ENCODE data around the gene NAV2.

Gene NAV2

GRCh38 chr11:20066783-20067156 is 354.1 kb downstream of the NAV2 start:
- Histone ChIP-seq H3K36me3 (ENCODE audit: insufficient read depth, low read length) (no peaks in the 10 kb centered on the region), H3K79me2 (ENCODE audit: insufficient read depth, low read length) (no peaks in the 10 kb centered on the region), H3K27me3 (ENCODE audit: insufficient read depth, low read length, poor library complexity) (no peaks in the 10 kb centered on the region), H3K9ac (ENCODE audit: low read depth, low read length) (no peak overlapping the region), H3K4me1 (ENCODE audit: insufficient read depth, low read length) (no peaks in the 10 kb centered on the region), H3K9me3 (ENCODE audit: insufficient read depth, low read length, severe bottlenecking) (no peaks in the 10 kb centered on the region), H3K4me2 (ENCODE audit: insufficient read depth, low read length) (no peak overlapping the region), H3K4me3 (ENCODE audit: low read depth in 1 of 2, low read length in 2 of 2) (no peak overlapping the region), H2AFZ (ENCODE audit: low read depth, low read length) (no peak overlapping the region), H4K20me1 (ENCODE audit: insufficient read depth, low read length) (no peaks in the 10 kb centered on the region), H3K27ac (ENCODE audit: low read length) (no peak overlapping the region)
- DNase-seq (no peak), ATAC-seq (ENCODE audit: insufficient read depth, low read depth) (no peak)
- TF ChIP-seq CTCF (IDR thresholded peaks at IDR 0.05; ENCODE audit: borderline replicate concordance, extremely low read depth, low read length, poor library complexity, severe bottlenecking): no peak

GRCh38 chr11:20067665-20068064 is 355.0 kb downstream of the NAV2 start:
- Histone ChIP-seq H3K4me3 (ENCODE audit: low read depth in 1 of 2, low read length in 2 of 2) (no peak overlapping the region), H3K36me3 (ENCODE audit: insufficient read depth, low read length) (no peaks in the 10 kb centered on the region), H3K9me3 (ENCODE audit: insufficient read depth, low read length, severe bottlenecking) (no peaks in the 10 kb centered on the region), H4K20me1 (ENCODE audit: insufficient read depth, low read length) (no peaks in the 10 kb centered on the region), H3K79me2 (ENCODE audit: insufficient read depth, low read length) (no peaks in the 10 kb centered on the region), H3K4me1 (ENCODE audit: insufficient read depth, low read length) (no peaks in the 10 kb centered on the region), H3K27me3 (ENCODE audit: insufficient read depth, low read length, poor library complexity) (no peaks in the 10 kb centered on the region), H2AFZ (ENCODE audit: low read depth, low read length) (no peak overlapping the region), H3K27ac (ENCODE audit: low read length) (no peak overlapping the region), H3K4me2 (ENCODE audit: insufficient read depth, low read length) (no peak overlapping the region), H3K9ac (ENCODE audit: low read depth, low read length) (no peak overlapping the region)
- ATAC-seq (ENCODE audit: insufficient read depth, low read depth) (no peak), DNase-seq (no peak)
- no peak for TF ChIP-seq EZH2 (IDR thresholded peaks at IDR 0.05; ENCODE audit: borderline replicate concordance, low read depth, low read length, severe bottlenecking)
- TF ChIP-seq CTCF (IDR thresholded peaks at IDR 0.05; ENCODE audit: borderline replicate concordance, extremely low read depth, low read length, poor library complexity, severe bottlenecking): no peak

- Histone ChIP-seq H3K4me3 (ENCODE audit: low read depth in 1 of 2, low read length in 2 of 2) (no peak overlapping the region), H3K79me2 (ENCODE audit: insufficient read depth, low read length) (no peaks in the 10 kb centered on the region), H3K27me3 (ENCODE audit: insufficient read depth, low read length, poor library complexity) (no peaks in the 10 kb centered on the region), H3K4me1 (ENCODE audit: insufficient read depth, low read length) (no peaks in the 10 kb centered on the region), H3K36me3 (ENCODE audit: insufficient read depth, low read length) (no peaks in the 10 kb centered on the region), H2AFZ (ENCODE audit: low read depth, low read length) (no peak overlapping the region), H3K4me2 (ENCODE audit: insufficient read depth, low read length) (no peak overlapping the region), H3K27ac (ENCODE audit: low read length) (no peak overlapping the region), H3K9me3 (ENCODE audit: insufficient read depth, low read length, severe bottlenecking) (no peaks in the 10 kb centered on the region), H4K20me1 (ENCODE audit: insufficient read depth, low read length) (no peaks in the 10 kb centered on the region), H3K9ac (ENCODE audit: low read depth, low read length) (no peak overlapping the region)
- TF ChIP-seq EZH2 (IDR thresholded peaks at IDR 0.05; ENCODE audit: borderline replicate concordance, low read depth, low read length, severe bottlenecking) (no peak), CTCF (IDR thresholded peaks at IDR 0.05; ENCODE audit: borderline replicate concordance, extremely low read depth, low read length, poor library complexity, severe bottlenecking) (no peak)
- ATAC-seq (ENCODE audit: insufficient read depth, low read depth) (no peak), DNase-seq (no peak)
These were observed 356.1 kb downstream of the NAV2 start for GRCh38 chr11:20068691-20069090.

GRCh38 chr11:20070459-20070858 is 357.8 kb downstream of the NAV2 start:
- H3K27ac ChIP-seq (ENCODE audit: low read length): no peak overlapping the region

More at GRCh38 chr11:20070459-20070858, 357.8 kb downstream of the NAV2 start:
- no peak for DNase-seq
- Histone ChIP-seq H3K27me3 (ENCODE audit: insufficient read depth, low read length, poor library complexity) (no peaks in the 10 kb centered on the region), H3K79me2 (ENCODE audit: insufficient read depth, low read length) (no peaks in the 10 kb centered on the region), H3K4me3 (ENCODE audit: low read depth in 1 of 2, low read length in 2 of 2) (no peak overlapping the region), H3K4me1 (ENCODE audit: insufficient read depth, low read length) (no peaks in the 10 kb centered on the region), H4K20me1 (ENCODE audit: insufficient read depth, low read length) (no peaks in the 10 kb centered on the region), H3K4me2 (ENCODE audit: insufficient read depth, low read length) (no peak overlapping the region), H3K9me3 (ENCODE audit: insufficient read depth, low read length, severe bottlenecking) (no peaks in the 10 kb centered on the region), H3K36me3 (ENCODE audit: insufficient read depth, low read length) (no peaks in the 10 kb centered on the region), H3K9ac (ENCODE audit: low read depth, low read length) (no peak overlapping the region), H2AFZ (ENCODE audit: low read depth, low read length) (no peak overlapping the region)
- ATAC-seq (ENCODE audit: insufficient read depth, low read depth): no peak
- no peak for TF ChIP-seq EZH2 (IDR thresholded peaks at IDR 0.05; ENCODE audit: borderline replicate concordance, low read depth, low read length, severe bottlenecking)
- TF ChIP-seq CTCF (IDR thresholded peaks at IDR 0.05; ENCODE audit: borderline replicate concordance, extremely low read depth, low read length, poor library complexity, severe bottlenecking): no peak

Measured in DND-41 (cell line).